ENCODE results near the gene PGM5.

Gene PGM5

DNA sequence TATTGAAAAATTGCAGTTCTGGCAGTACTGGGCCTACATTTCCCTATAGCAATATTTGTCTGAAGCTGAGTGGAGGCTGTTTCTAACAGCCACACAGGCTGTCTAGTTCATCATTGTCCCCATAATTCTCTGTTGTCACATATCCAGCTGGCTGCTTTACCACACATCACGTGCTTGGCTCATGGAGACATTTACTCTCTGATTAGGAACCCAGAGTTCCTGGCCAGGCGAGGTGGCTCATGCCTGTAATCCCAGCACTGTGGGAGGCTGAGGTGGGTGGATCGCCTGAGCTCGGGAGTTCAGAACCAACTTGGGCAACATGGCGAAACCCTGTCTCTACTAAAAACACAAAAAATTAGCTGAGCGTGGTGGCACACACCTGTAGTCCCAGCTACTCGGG lies 81.4 kb downstream of the PGM5 start:
- no peak for DNase-seq (ENCODE audit: low spot score)

- DNase-seq (ENCODE audit: low spot score), result no peak
Observed at GRCh38 chr9:68443624-68444023, 87.2 kb downstream of the PGM5 start.

GRCh38 chr9:68446836-68447235 lies 90.4 kb downstream of the PGM5 start:
- DNase-seq (ENCODE audit: low spot score), result no peak

- no peak for DNase-seq (ENCODE audit: low spot score)
Observed at GRCh38 chr9:68447611-68448010, 91.2 kb downstream of the PGM5 start.

- no peak for DNase-seq (ENCODE audit: low spot score)
Observed at GRCh38 chr9:68454579-68455334, 98.3 kb downstream of the PGM5 start.

DNA sequence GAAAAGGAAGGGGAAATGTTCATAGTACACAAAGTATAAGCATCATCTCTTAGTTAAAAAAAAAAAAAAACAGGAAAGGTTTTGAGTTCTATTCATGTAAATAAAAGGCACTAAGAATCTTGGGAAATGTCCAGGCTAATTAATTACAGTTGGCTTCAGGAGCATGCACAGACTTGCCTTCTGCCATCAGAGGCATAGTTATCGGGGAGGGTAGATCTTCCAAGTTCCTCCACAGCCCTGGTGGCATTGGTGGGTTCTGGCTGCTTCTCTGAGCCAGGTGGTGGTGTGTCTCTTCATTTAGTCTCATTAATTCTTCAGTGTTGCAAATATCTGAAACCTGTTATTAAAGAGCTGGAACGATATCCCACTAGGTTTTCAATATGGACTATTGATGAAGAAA lies 99.0 kb downstream of the PGM5 start:
- DNase-seq (ENCODE audit: low spot score), result no peak

GRCh38 chr9:68457803-68458202 lies 101.4 kb downstream of the PGM5 start:
- no peak for DNase-seq (ENCODE audit: low spot score)

DNA sequence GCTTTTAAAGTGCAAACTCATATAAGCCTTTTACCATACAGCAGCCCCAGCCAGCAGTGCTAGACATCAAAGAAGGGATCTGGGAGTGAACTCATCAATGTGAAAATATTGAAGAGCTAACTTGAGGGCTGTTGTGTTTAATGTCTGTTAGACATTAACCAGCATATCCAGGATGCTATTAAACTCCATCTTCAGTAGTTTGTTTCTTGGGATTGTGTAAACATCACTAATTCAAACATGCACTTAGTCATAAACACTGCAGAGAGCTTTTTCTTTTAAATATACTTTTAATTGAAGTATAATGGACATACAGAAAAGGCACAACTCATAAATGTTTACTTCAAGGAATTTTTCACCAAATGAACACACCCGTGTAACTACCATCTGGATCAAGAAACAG lies 102.5 kb downstream of the PGM5 start:
- DNase-seq (ENCODE audit: low spot score), result no peak

- no peak for DNase-seq (ENCODE audit: low spot score)
Observed at GRCh38 chr9:68462105-68462775, 105.8 kb downstream of the PGM5 start.

DNA sequence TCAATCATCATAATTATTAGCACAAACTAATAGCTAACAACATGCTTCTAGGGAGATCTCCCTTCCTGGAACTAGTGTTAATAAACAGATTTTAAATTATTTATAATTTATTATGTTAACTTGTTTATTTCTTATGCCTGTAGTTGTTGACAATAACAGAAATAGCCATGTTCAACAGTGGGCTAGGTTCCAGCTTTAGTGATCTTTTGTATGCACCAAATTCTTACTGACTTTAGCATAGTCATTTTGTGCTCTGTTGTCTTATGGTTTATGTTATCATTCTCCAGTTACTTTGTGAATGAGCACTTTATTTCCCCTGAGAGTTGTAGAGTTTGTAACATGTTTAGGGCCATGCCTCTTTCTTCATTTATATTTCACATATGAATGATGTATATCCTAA lies 113.7 kb downstream of the PGM5 start:
- no peak for DNase-seq (ENCODE audit: low spot score)

DNA sequence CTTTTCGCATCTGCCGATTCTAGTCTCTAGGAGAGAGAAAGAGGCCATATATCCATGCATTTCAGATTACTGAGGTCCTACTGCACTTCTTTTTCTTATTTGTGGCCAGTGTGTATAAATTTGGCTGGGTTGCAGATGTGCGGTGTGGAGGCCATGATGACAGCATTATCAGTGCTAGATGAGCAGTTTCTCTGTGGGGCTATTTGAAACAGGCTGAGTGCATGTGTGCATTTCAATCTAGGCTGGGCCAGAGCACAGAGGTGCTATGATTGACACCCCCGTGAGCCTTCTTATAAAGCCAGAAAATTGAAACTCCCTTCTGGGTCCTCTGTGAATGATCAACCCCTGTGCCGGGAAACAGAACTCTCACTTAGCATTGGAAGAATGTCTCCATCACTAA lies 114.2 kb downstream of the PGM5 start:
- DNase-seq (ENCODE audit: low spot score), result no peak

GRCh38 chr9:68472119-68472518 lies 115.7 kb downstream of the PGM5 start:
- DNase-seq (ENCODE audit: low spot score), result no peak

DNA sequence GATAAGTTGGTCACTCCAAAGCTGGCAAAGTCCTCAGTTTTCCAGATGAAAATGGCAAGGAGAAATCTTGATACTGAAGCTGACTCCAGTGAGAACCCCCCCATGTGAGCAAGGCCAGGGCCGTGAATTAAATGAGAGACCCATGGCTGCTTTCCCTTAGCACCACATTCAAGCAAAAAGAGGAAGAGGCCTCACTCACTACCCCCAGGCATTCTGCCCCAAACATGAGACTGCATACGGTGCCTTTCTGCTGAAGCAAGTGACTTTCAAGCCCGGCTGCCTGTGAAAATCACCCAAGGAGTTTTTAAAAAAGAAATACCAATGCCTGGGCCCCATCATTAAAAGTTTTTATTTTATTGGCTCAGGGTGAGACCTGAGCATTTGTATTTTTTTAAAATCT lies 117.4 kb downstream of the PGM5 start:
- DNase-seq (ENCODE audit: low spot score), result no peak

- DNase-seq (ENCODE audit: low spot score), result no peak
Observed at GRCh38 chr9:68476422-68476821, 120.0 kb downstream of the PGM5 start.

GRCh38 chr9:68476847-68477246 lies 120.4 kb downstream of the PGM5 start:
- no peak for DNase-seq (ENCODE audit: low spot score)

- DNase-seq (ENCODE audit: low spot score), result no peak
Observed at GRCh38 chr9:68480807-68481206, 124.4 kb downstream of the PGM5 start.

DNA sequence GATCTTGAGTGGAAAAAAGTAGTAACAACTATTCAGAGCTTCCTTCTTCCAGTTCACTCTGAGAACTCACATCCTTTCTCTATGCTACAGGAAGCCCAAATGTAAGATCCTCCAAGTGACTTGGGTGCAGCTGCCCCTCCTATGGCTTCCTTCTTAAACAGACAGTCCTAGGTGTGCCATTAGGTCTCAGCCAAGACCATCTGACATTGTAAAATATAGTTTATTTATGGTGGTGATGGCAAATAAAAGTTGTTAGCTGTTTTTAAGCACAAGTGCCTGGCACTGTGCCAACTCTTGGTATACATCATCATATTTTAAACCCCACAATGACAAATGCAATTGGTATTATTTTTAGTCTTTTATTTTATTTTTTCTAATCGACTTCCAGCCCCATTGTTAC lies 126.1 kb downstream of the PGM5 start:
- no peak for DNase-seq (ENCODE audit: low spot score)

DNA sequence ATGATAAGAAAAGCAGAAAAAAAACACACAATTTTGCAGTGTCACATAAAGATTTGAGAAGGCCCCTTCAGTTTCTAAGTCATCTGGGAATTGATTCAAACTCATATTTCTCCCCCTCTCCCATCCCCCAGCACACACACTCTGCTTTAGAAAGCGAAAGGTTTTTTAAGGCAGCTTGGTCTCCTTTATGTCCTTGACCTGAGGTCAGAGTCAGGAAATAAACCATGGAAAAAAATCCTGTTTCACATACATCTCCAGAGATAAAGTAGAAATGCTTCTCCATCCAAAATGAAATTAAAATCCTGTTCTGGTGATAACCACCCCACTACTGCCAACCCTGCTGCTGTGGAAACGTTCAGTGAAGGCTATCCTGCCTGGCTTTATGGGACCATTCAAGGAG lies 131.7 kb downstream of the PGM5 start:
- DNase-seq (ENCODE audit: low spot score), result no peak

GRCh38 chr9:68489646-68490045 lies 133.2 kb downstream of the PGM5 start:
- no peak for DNase-seq (ENCODE audit: low spot score)

- DNase-seq (ENCODE audit: low spot score), result no peak
Observed at GRCh38 chr9:68492806-68493205, 136.4 kb downstream of the PGM5 start.

- DNase-seq (ENCODE audit: low spot score), result no peak
Observed at GRCh38 chr9:68493541-68493940, 137.1 kb downstream of the PGM5 start.

DNA sequence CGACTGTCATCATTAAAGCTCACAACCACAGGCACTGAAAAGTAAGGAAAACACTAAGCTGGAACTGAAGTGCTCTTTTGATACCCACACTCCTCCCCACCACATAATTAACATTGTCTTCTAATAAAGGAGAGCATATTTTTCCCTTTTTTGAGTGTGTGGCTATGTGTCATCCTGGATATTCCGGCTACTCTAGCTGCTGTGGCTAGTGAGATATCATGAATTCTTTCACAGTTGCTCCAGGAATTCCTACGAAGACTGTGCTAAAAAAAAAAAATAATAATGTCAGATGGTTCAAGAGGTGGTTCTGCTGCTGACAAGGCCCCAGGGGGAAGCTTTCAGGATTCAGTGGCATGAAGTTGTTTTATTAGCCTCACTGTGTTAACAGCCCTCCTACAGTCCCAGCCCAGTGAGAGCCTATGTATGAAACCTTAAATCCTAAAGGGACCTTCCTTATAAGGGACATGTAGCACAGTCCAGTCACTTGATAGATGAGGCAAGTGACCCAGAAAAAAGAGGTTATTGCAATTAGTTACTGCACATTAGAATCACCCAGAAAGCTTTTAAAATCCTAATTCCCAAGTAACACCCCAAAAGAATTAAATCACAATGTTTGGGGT lies 137.7 kb downstream of the PGM5 start:
- no peak for DNase-seq (ENCODE audit: low spot score)

DNA sequence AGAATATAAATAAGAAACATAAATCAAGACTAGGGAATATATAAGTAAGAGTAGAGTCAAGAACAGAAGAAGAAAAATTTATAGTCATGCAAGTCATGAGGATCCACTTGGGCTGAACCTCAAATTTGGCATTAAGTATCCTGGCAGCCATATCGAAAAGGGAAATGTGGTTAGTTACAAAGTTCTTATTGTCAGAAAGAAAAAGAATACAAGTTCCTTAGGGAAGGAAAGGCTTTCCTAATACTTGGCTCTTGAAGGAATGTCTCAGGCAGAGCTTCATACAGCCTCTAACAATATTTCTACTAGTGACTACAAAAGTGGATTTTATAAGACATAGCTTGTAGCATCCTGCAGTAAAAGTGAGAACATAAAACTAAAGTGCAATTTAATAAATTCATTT lies 138.8 kb downstream of the PGM5 start:
- DNase-seq (ENCODE audit: low spot score), result no peak

DNA sequence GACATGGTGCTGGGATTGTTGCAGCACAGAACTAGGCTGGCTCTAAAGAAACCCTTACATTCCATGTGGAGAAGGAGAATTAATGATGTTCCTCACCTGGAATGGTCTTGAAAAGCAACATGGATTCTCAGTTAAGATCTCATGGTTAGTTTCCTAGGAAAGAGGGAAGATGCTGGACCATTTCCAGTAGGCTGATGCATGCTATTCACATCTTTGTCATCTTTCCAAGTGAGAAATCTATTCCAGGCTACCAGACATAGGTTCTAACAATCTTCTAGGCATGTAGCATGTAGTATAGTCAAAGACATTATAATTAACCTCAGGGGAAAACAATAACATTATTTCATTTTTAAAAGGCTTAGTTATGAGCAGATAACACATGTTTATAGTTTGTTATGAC lies 139.9 kb downstream of the PGM5 start:
- DNase-seq (ENCODE audit: low spot score), result no peak

All from HuH-7.5 (cell line).